Sigmoid colon (tissue), 3 donors: ENCODE measurements around the gene COA4.

Experiments used
- CTCF ChIP-seq, 4 experiments: fragments of 450-650 bp in 3 of 4; fragments of 200-600 bp in 1 of 4; IDR thresholded peaks; one replicate each; pipeline ENCODE4 v1.5.1; 2016 to 2019; ENCODE audit warnings: antibody characterized with exemption in 4 of 4, mild to moderate bottlenecking in 3 of 4, moderate library complexity in 2 of 4
- POLR2A ChIP-seq, 2 donors: fragments of 450-650 bp; IDR thresholded peaks; one replicate each; pipeline ENCODE4 v1.6.1; 2016; ENCODE audit warnings: antibody characterized with exemption in 2 of 2, mild to moderate bottlenecking in 2 of 2, moderate library complexity in 2 of 2

GRCh38 chr11:73872749-73873357 is 3.8 kb downstream of the COA4 start:
- TF ChIP-seq POLR2A (IDR thresholded peaks at IDR 0.05) (no peak), CTCF (IDR thresholded peaks at IDR 0.05) (no peak)
